HEK293 (cell line): ENCODE data around the gene SPART.
"Not testable (repeated sequence)": the region's sequence is repeated elsewhere in the genome, so short reads cannot be mapped to it uniquely, and the experiment has no call there.

Experiments
- CTCF ChIA-PET: fragments of 350-600 bp; formaldehyde crosslinking; extraction: SDS; loops from one replicate; lab custom pipeline; 2021; ENCODE audit warnings: antibody characterized with exemption; lab: Yijun Ruan, JAX
- POLR2A ChIA-PET: fragments of 300-600 bp; formaldehyde crosslinking; extraction: SDS; loops from one replicate; lab custom pipeline; 2020; ENCODE audit warnings: antibody characterized with exemption, inconsistent platforms; lab: Yijun Ruan, JAX
- H3K27ac ChIP-seq: fragments of 200-500 bp; sonication (Bioruptor generic); 2 replicates; pipeline ENCODE4 v1.5.1; 2014; ENCODE audit warnings: low read depth, low read length, control low read depth, inconsistent platforms; ENCODE audit errors: extremely low read depth
- H3K36me3 ChIP-seq, 2 experiments: fragments of 200-500 bp in 1 of 2; sonication (Bioruptor generic) in 1 of 2; 1 replicate in 1 of 2; 2 replicates in 1 of 2; pipeline ENCODE4 v1.5.1; 2014 to 2017; ENCODE audit warnings: inconsistent platforms in 2 of 2, low read length in 2 of 2; ENCODE audit not compliant: control insufficient read depth in 2 of 2, insufficient read depth in 1 of 2
- H3K4me1 ChIP-seq: fragments of 200-500 bp; sonication (Bioruptor generic); 2 replicates; pipeline ENCODE4 v1.5.1; 2014; ENCODE audit warnings: mild to moderate bottlenecking, low read length, inconsistent platforms; ENCODE audit not compliant: control insufficient read depth, insufficient read depth
- H3K4me3 ChIP-seq: 2 replicates; pipeline ENCODE4 v1.5.1; 2011; ENCODE audit warnings: low read depth, mild to moderate bottlenecking, control low read depth, low read length, moderate library complexity
- H3K9me3 ChIP-seq: fragments of 200-500 bp; sonication (Bioruptor generic); 2 replicates; pipeline ENCODE4 v1.5.1; 2014; ENCODE audit warnings: low read depth, low read length, inconsistent platforms; ENCODE audit not compliant: control insufficient read depth, insufficient read depth
- BCL11A ChIP-seq: fragments of 450-650 bp; formaldehyde crosslinking; IDR thresholded peaks from 2 replicates; pipeline ENCODE4 v1.5.1; 2016; ENCODE audit warnings: low read depth, missing biosample characterization, missing genetic modification characterization
- GLIS1 ChIP-seq: fragments of 450-650 bp; formaldehyde crosslinking; IDR thresholded peaks from 2 replicates; pipeline ENCODE4 v1.5.1; 2016; ENCODE audit warnings: missing biosample characterization, missing genetic modification characterization
- GLIS2 ChIP-seq: fragments of 450-650 bp; formaldehyde crosslinking; IDR thresholded peaks from 2 replicates; pipeline ENCODE4 v1.5.1; 2016; ENCODE audit warnings: missing biosample characterization, missing genetic modification characterization
- IKZF3 ChIP-seq: fragments of 450-650 bp; IDR thresholded peaks from 2 replicates; pipeline ENCODE4 v1.5.0; 2018; ENCODE audit warnings: missing biosample characterization, mild to moderate bottlenecking, missing genetic modification characterization, moderate library complexity
- SCRT2 ChIP-seq: fragments of 450-650 bp; formaldehyde crosslinking; IDR thresholded peaks from 2 replicates; pipeline ENCODE4 v1.5.1; 2016; ENCODE audit warnings: missing biosample characterization, missing genetic modification characterization
- SP3 ChIP-seq: fragments of 450-650 bp; formaldehyde crosslinking; IDR thresholded peaks from 2 replicates; pipeline ENCODE4 v1.5.1; 2016; ENCODE audit warnings: missing biosample characterization, missing genetic modification characterization
- YY2 ChIP-seq: fragments of 450-650 bp; formaldehyde crosslinking; IDR thresholded peaks from 2 replicates; pipeline ENCODE4 v1.5.1; 2016; ENCODE audit warnings: missing biosample characterization, missing genetic modification characterization
- ZBTB20 ChIP-seq: fragments of 450-650 bp; formaldehyde crosslinking; IDR thresholded peaks from 2 replicates; pipeline ENCODE4 v1.5.1; 2016; ENCODE audit warnings: missing biosample characterization, missing genetic modification characterization
- ZBTB7A ChIP-seq: fragments of 450-650 bp; formaldehyde crosslinking; IDR thresholded peaks from 2 replicates; pipeline ENCODE4 v1.5.1; 2016; ENCODE audit warnings: low read depth, missing biosample characterization, missing genetic modification characterization
- ZNF121 ChIP-seq: fragments of 450-650 bp; formaldehyde crosslinking; IDR thresholded peaks from 2 replicates; pipeline ENCODE4 v1.5.1; 2016; ENCODE audit warnings: missing biosample characterization, missing genetic modification characterization
- ZNF133 ChIP-seq: fragments of 450-650 bp; formaldehyde crosslinking; IDR thresholded peaks from 2 replicates; pipeline ENCODE4 v1.5.1; 2016; ENCODE audit warnings: missing biosample characterization, missing genetic modification characterization
- ZNF146 ChIP-seq: fragments of 450-650 bp; formaldehyde crosslinking; IDR thresholded peaks from 2 replicates; pipeline ENCODE4 v1.5.1; 2016; ENCODE audit warnings: missing biosample characterization, missing genetic modification characterization
- ZNF221 ChIP-seq: fragments of 450-650 bp; formaldehyde crosslinking; IDR thresholded peaks from 2 replicates; pipeline ENCODE4 v1.5.1; 2017; ENCODE audit warnings: missing biosample characterization, missing genetic modification characterization, borderline replicate concordance
- ZNF223 ChIP-seq: fragments of 450-650 bp; formaldehyde crosslinking; IDR thresholded peaks from 2 replicates; pipeline ENCODE4 v1.5.1; 2016; ENCODE audit warnings: missing biosample characterization, missing genetic modification characterization
- ZNF24 ChIP-seq: fragments of 450-650 bp; formaldehyde crosslinking; IDR thresholded peaks from 2 replicates; pipeline ENCODE4 v1.5.1; 2016; ENCODE audit warnings: missing biosample characterization, missing genetic modification characterization
- ZNF292 ChIP-seq: fragments of 450-650 bp; formaldehyde crosslinking; IDR thresholded peaks from 2 replicates; pipeline ENCODE4 v1.5.1; 2016; ENCODE audit warnings: low read depth, missing biosample characterization, missing genetic modification characterization, borderline replicate concordance
- ZNF335 ChIP-seq: fragments of 450-650 bp; formaldehyde crosslinking; conservative IDR thresholded peaks from 2 replicates; pipeline ENCODE4 v1.5.1; 2016; ENCODE audit warnings: missing biosample characterization, missing genetic modification characterization
- ZNF510 ChIP-seq: fragments of 450-650 bp; formaldehyde crosslinking; IDR thresholded peaks from 2 replicates; pipeline ENCODE4 v1.5.1; 2018; ENCODE audit warnings: mild to moderate bottlenecking, missing genetic modification characterization, missing biosample characterization; ENCODE audit not compliant: insufficient replicate concordance
- ZNF621 ChIP-seq: fragments of 450-650 bp; formaldehyde crosslinking; IDR thresholded peaks from 2 replicates; pipeline ENCODE4 v1.5.1; 2017; ENCODE audit warnings: missing biosample characterization, missing genetic modification characterization
- ZNF791 ChIP-seq: fragments of 450-650 bp; formaldehyde crosslinking; IDR thresholded peaks from 2 replicates; pipeline ENCODE4 v1.5.1; 2016; ENCODE audit warnings: missing biosample characterization, missing genetic modification characterization
- ZNF830 ChIP-seq: fragments of 450-650 bp; IDR thresholded peaks from 2 replicates; pipeline ENCODE4 v1.5.0; 2018; ENCODE audit warnings: missing biosample characterization, missing genetic modification characterization, low read depth, mild to moderate bottlenecking, moderate library complexity
- TF ChIP-seq, protein P1 (sequence below): fragments of 450-650 bp; IDR thresholded peaks from 2 replicates; pipeline ENCODE4 v1.5.1; 2018; ENCODE audit warnings: missing biosample characterization, mild to moderate bottlenecking, missing genetic modification characterization
- TF ChIP-seq, protein P2 (sequence below): fragments of 450-650 bp; formaldehyde crosslinking; IDR thresholded peaks from 2 replicates; pipeline ENCODE4 v1.5.1; 2016; ENCODE audit warnings: missing biosample characterization, missing genetic modification characterization
- TF ChIP-seq, protein P3 (sequence below): fragments of 450-650 bp; formaldehyde crosslinking; IDR thresholded peaks from 2 replicates; pipeline ENCODE4 v1.5.1; 2016; ENCODE audit warnings: missing biosample characterization, missing genetic modification characterization, borderline replicate concordance

SPART gene

DNA sequence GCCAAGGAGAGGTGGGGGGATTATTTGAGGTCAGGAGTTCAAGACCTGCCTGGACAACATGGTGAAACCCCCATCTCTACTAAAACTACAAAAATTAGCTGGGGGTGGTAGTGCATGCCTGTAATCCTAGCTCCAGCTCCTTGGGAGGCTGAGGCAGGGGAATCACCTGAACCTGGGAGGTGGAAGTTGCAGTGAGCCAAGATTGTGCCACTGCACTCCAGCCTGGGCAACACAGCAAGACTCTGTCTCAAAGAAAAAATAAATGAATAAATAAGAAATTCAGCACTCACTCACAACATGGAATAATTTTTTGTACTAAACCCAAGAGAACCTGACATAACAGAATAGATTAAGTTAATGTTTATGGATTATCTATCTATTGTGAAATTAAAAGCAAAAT, 13.9 kb downstream of the SPART start:
- POLR2A ChIA-PET, H3K4me3 ChIP-seq, CTCF ChIA-PET, H3K9me3 ChIP-seq, H3K27ac ChIP-seq: not testable (repeated sequence)
- peak; percentile 52; the same call in 1 of the 2 replicates for TF ChIP-seq ZNF121 (tag by site-specific recombination)
- TF ChIP-seq GLIS1 (tag by site-specific recombination), result peak; percentile 40
- Histone ChIP-seq H3K4me1 (peaks cover 13% of the 10 kb centered on the region), H3K36me3 (peaks cover 16 to 35% of the 10 kb centered on the region in 2 experiments)

DNA sequence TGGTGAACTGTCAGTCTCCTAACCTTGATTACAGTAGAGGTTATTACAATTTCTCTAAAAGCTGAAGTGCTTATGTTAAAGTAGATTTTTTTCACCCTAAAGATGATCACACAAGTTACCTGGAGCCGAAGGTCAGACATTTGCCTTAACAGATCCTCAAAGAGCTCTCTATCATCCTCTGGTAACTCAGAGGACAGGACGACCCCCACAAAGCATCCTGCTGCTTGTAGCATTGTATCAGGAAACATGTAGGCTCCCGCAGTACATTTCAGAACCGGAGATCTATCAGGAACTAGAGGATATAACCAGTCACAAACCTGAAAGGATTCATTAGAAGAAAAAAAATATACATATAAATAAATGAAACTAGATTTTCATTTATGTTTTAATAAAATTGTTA, 14.9 kb downstream of the SPART start:
- CTCF ChIA-PET, result interaction anchor here (0.7 to 1.4 kb wide), 3 partner anchors 8 to 23 kb away, joined by 3 to 4 read pairs (median 3); no protein-coding TSS in a partner anchor

DNA sequence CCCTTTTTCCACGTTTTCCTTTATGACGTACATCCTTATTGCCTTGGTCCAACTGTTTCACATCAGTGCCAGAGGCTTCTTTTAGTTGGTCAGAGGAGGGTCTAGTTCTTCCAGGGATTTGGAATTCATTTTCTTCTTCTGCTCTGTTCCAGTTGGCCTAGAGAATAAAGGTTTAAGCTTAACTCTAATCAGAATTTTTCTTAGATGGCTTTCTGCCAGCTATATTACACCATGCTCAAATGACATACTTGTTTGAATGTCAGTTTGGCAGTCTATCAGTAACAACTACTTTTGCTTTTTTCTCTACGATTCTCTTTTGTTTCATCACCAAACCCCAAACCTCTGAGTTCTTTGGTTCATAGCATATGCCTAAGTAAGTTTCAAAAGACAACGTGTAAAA, 16.8 kb downstream of the SPART start:
- Histone ChIP-seq H3K9me3 (no peaks in the 10 kb centered on the region), H3K27ac (no peak overlapping the region), H3K36me3 (peaks cover 27 to 59% of the 10 kb centered on the region in 2 experiments), H3K4me1 (peaks cover 3% of the 10 kb centered on the region; the same call in 1 of the 2 replicates), H3K4me3 (no peak overlapping the region)
- POLR2A ChIA-PET, result interaction anchor here (0.6 kb wide), 1 partner anchor 21 kb away, joined by 3 read pairs; no protein-coding TSS in a partner anchor
- TF ChIP-seq IKZF3 (no peak), ZNF621 (tag by site-specific recombination) (no peak), SCRT2 (tag by site-specific recombination) (peak; percentile 35; the same call in 1 of the 2 replicates), YY2 (no peak), ZNF335 (no peak), SP3 (tag by site-specific recombination) (no peak), ZNF146 (tag by site-specific recombination) (no peak)
- CTCF ChIA-PET, result no interaction called here

More for the DNA sequence above, 14.9 kb downstream of the SPART start:
- POLR2A ChIA-PET, result interaction anchor here (0.7 kb wide), 1 partner anchor 14 kb away, joined by 3 read pairs; no protein-coding TSS in a partner anchor
- Histone ChIP-seq H3K4me3 (no peak overlapping the region), H3K36me3 (peaks cover 20 to 43% of the 10 kb centered on the region in 2 experiments), H3K27ac (no peak overlapping the region), H3K9me3 (no peaks in the 10 kb centered on the region), H3K4me1 (peaks cover 10% of the 10 kb centered on the region)
- TF ChIP-seq ZNF510, result no peak
- TF ChIP-seq, protein P1, sequence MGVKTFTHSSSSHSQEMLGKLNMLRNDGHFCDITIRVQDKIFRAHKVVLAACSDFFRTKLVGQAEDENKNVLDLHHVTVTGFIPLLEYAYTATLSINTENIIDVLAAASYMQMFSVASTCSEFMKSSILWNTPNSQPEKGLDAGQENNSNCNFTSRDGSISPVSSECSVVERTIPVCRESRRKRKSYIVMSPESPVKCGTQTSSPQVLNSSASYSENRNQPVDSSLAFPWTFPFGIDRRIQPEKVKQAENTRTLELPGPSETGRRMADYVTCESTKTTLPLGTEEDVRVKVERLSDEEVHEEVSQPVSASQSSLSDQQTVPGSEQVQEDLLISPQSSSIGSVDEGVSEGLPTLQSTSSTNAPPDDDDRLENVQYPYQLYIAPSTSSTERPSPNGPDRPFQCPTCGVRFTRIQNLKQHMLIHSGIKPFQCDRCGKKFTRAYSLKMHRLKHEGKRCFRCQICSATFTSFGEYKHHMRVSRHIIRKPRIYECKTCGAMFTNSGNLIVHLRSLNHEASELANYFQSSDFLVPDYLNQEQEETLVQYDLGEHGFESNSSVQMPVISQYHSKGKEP (tag by site-specific recombination), result no peak
- TF ChIP-seq ZNF223, result no peak

DNA sequence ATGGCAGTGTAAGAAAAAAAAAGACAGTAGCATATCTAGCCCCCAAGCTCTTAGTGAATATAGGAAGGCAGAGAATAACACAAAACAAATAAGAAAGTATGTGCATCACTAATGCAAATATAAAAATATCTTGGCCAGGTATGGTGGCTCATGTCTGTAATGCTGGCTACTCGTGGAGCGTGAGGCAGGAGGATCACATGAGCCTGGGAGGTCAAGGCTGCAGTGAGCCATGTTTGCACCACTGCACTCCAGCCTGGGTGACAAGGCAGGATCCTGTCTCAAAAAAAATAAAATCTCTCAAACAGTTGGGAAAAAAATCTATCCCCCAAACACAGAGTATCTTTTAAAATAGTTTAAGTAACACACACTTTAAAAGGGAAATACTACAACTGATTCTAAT, 17.4 kb downstream of the SPART start:
- peaks cover 27 to 64% of the 10 kb centered on the region in 2 experiments for H3K36me3 ChIP-seq
- no peak overlapping the region for H3K4me3 ChIP-seq
- H3K27ac ChIP-seq, result no peak overlapping the region
- ChIA-PET CTCF (no interaction called here), POLR2A (no interaction called here)
- H3K9me3 ChIP-seq, result no peaks in the 10 kb centered on the region
- H3K4me1 ChIP-seq, result peaks cover 3% of the 10 kb centered on the region; the same call in 1 of the 2 replicates
- TF ChIP-seq ZNF791 (tag by site-specific recombination) (no peak), GLIS2 (no peak), BCL11A (tag by site-specific recombination) (no peak), ZNF292 (no peak), ZBTB7A (tag by site-specific recombination) (no peak), ZBTB20 (tag by site-specific recombination) (no peak), ZNF24 (tag by site-specific recombination) (no peak), ZNF830 (tag by site-specific recombination) (no peak), ZNF133 (tag by site-specific recombination) (no peak), ZNF221 (tag by site-specific recombination) (no peak)
- TF ChIP-seq, protein P2, sequence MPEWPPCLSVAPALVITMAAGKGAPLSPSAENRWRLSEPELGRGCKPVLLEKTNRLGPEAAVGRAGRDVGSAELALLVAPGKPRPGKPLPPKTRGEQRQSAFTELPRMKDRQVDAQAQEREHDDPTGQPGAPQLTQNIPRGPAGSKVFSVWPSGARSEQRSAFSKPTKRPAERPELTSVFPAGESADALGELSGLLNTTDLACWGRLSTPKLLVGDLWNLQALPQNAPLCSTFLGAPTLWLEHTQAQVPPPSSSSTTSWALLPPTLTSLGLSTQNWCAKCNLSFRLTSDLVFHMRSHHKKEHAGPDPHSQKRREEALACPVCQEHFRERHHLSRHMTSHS (tag by site-specific recombination), result no peak
- TF ChIP-seq, protein P3, sequence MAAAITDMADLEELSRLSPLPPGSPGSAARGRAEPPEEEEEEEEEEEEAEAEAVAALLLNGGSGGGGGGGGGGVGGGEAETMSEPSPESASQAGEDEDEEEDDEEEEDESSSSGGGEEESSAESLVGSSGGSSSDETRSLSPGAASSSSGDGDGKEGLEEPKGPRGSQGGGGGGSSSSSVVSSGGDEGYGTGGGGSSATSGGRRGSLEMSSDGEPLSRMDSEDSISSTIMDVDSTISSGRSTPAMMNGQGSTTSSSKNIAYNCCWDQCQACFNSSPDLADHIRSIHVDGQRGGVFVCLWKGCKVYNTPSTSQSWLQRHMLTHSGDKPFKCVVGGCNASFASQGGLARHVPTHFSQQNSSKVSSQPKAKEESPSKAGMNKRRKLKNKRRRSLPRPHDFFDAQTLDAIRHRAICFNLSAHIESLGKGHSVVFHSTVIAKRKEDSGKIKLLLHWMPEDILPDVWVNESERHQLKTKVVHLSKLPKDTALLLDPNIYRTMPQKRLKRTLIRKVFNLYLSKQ (tag by site-specific recombination), result no peak
